Gastroesophageal sphincter (tissue), 3 donors: Measurements from ENCODE around the gene PDZD8.

ENCODE experiments used
- CTCF ChIP-seq, 4 experiments: fragments of 200-600 bp in 2 of 4; fragments of 450-650 bp in 2 of 4; sonication (generic) in 1 of 4; IDR thresholded peaks; one replicate each; pipeline ENCODE4 v1.5.1; 2017 to 2019; ENCODE audit warnings: antibody characterized with exemption in 4 of 4, mild to moderate bottlenecking in 2 of 4, moderate library complexity in 2 of 4
- POLR2AphosphoS5 ChIP-seq: sonication (generic); formaldehyde crosslinking; IDR thresholded peaks from one replicate; pipeline ENCODE4 v1.6.1; 2017; ENCODE audit warnings: antibody characterized with exemption

- TF ChIP-seq POLR2AphosphoS5 (no peak), CTCF (IDR thresholded peaks at IDR 0.05) (no peak)
Measured at GRCh38 chr10:117294039-117294645, 81.1 kb downstream of the PDZD8 start.
